SH-SY5Y (cell line): ENCODE data around the gene CDC34.

ENCODE experiments used
- GATA2 ChIP-seq: IDR thresholded peaks from 2 replicates; pipeline ENCODE4 v1.6.1; 2011; ENCODE audit warnings: mild to moderate bottlenecking, low read depth, low read length
- GATA3 ChIP-seq: IDR thresholded peaks from 2 replicates; pipeline ENCODE4 v1.6.1; 2011; ENCODE audit warnings: low read depth, mild to moderate bottlenecking, low read length, moderate library complexity

DNA sequence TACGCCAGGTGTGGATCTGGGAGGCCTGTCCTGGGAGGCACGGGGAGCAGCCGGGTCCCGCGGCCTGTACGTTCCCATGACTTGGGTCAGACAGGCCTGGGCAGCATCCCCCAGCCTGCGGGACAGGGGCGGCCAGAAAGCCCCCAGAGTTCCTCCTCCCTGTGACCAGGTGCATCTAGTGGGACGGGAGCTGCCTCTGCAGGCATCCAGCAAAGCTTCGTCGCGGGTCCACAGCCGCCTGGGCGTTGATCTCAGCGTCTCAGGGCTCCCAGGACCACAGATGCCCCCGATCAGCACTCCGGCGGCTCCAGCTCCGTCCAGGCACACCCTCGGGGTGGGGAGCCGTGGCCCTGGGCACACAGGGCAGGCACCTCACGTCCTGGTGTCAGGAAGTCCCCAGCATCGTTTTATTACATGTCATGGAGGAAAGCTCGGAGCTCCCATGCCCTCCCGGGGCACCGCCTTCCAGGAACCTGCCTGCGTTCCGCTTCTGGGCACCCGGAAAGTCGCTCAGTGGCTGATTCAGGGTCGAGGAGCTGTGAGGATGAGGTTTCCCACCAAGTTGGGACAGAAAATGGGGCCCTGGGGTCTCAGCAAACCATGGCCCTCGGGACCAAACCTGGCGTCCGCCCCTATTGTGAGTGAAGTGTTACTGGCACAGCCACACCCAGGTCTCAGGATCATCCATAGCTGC is 10.8 kb downstream of the CDC34 start:
- TF ChIP-seq GATA2 (no peak), GATA3 (no peak)
